ENCODE measurements around the gene KLHL3.

Gene KLHL3

GRCh38 chr5:137715456-137715855, 20.4 kb downstream of the KLHL3 start:
- POLR2A ChIA-PET (ENCODE audit: low non-redundant PET) = no interaction called here
- no peak for DNase-seq (ENCODE audit: low spot score)

DNA sequence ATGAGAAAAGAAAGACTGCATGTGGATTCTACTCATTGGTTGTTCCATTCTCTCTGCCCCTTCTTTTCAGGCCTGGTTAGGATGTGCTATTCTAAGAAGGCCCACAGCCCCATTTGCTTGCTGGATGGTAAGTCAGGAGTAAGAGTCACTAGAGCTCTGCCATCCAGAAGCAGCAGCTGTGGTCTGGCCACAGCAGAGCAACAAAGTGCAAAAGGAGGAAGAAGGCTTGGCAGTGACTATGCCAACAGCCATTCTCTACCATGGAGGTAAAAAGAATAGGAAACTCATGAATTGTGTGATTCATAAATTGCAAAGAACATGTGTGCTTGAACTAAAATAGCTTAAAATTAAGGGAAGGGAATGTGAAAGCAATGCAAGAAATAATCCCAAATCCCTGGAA, 20.9 kb downstream of the KLHL3 start:
- no peak overlapping the region for H3K27ac ChIP-seq
- TF ChIP-seq CTCF (conservative IDR thresholded peaks at IDR 0.05; ENCODE audit: low read depth) = no peak
- CTCF ChIA-PET = interaction anchor here (1.0 kb wide), 1 partner anchor 27 kb away, joined by 3 read pairs; no protein-coding TSS in a partner anchor
- no peak for DNase-seq (ENCODE audit: low spot score)
- POLR2A ChIA-PET (ENCODE audit: low non-redundant PET) = no interaction called here

More at GRCh38 chr5:137715456-137715855, 20.4 kb downstream of the KLHL3 start:
- H3K27ac ChIP-seq = no peak overlapping the region
- CTCF ChIA-PET = interaction anchor here (1.0 kb wide), 1 partner anchor 26 kb away, joined by 3 read pairs; no protein-coding TSS in a partner anchor
- TF ChIP-seq CTCF (conservative IDR thresholded peaks at IDR 0.05; ENCODE audit: low read depth) = no peak

- no peak for TF ChIP-seq CTCF (conservative IDR thresholded peaks at IDR 0.05; ENCODE audit: low read depth)
- no peak overlapping the region for H3K27ac ChIP-seq
- no peak for DNase-seq (ENCODE audit: low spot score)
- ChIA-PET CTCF (interaction anchor here (0.6 to 1.1 kb wide), 3 partner anchors 27 to 63 kb away, joined by 3 to 6 read pairs (median 3); no protein-coding TSS in a partner anchor), POLR2A (ENCODE audit: low non-redundant PET) (no interaction called here)
Measured at GRCh38 chr5:137714494-137714893, 21.4 kb downstream of the KLHL3 start.

DNA sequence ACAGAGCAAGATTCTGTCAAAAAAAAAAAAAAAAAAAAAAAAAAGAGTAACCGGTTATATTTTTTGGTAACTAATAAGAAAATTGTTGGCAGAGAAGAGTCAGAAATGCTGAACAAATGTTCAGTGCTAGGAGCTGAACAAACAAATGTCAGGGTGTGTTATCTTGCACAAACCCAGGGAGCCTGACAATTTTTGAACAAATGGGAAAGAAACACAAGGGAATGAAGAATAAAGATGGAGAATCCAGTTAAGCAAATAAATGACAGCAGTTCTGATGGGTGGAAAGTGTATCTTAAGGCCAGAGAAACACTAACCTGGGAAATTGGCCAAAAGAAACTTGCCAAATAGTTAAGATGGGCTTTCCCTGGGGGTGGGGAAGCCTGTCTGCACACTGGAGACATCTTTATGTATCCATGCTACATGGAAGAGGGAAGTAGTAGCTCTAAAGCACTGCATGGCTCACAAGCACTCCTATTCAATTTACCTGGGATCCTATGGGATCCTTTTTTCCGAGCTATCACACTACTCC, 23.7 kb downstream of the KLHL3 start:
- ChIA-PET CTCF (interaction anchor here (1.2 kb wide), 1 partner anchor 30 kb away, joined by 3 read pairs; no protein-coding TSS in a partner anchor), POLR2A (ENCODE audit: low non-redundant PET) (no interaction called here)
- no peak for TF ChIP-seq CTCF (conservative IDR thresholded peaks at IDR 0.05; ENCODE audit: low read depth)
- H3K27ac ChIP-seq = no peak overlapping the region
- no peak for DNase-seq (ENCODE audit: low spot score)

GRCh38 chr5:137710086-137710485, 25.8 kb downstream of the KLHL3 start:
- CTCF ChIA-PET = no interaction called here
- POLR2A ChIA-PET (ENCODE audit: low non-redundant PET) = no interaction called here
- no peak overlapping the region for H3K27ac ChIP-seq
- no peak for TF ChIP-seq CTCF (conservative IDR thresholded peaks at IDR 0.05; ENCODE audit: low read depth)
- no peak for DNase-seq (ENCODE audit: low spot score)

GRCh38 chr5:137708796-137709559, 26.9 kb downstream of the KLHL3 start:
- ChIA-PET POLR2A (ENCODE audit: low non-redundant PET) (no interaction called here), CTCF (interaction anchor here (0.7 kb wide), 1 partner anchor 19 kb away, joined by 3 read pairs; no protein-coding TSS in a partner anchor)
- no peak for DNase-seq (ENCODE audit: low spot score)
- no peak overlapping the region for H3K27ac ChIP-seq
- TF ChIP-seq CTCF (conservative IDR thresholded peaks at IDR 0.05; ENCODE audit: low read depth) = no peak
